B cell (primary cell): ENCODE results near the gene CHAMP1.

ENCODE experiments used
- CTCF ChIP-seq: fragments of 200-600 bp; IDR thresholded peaks from one replicate; pipeline ENCODE4 v1.8.0; 2022; ENCODE audit warnings: antibody characterized with exemption, mild to moderate bottlenecking
- EZH2 ChIP-seq: IDR thresholded peaks from 2 replicates; pipeline ENCODE4 v1.6.1; 2012; ENCODE audit warnings: borderline replicate concordance, low read depth, mild to moderate bottlenecking, moderate library complexity, low read length; ENCODE audit not compliant: insufficient read depth, poor library complexity, severe bottlenecking

GRCh38 chr13:114309086-114309485 is 5.2 kb upstream of the CHAMP1 start:
- TF ChIP-seq CTCF (no peak), EZH2 (no peak)
